HepG2 (cell line): Measurements from ENCODE around the gene ARPIN. TPM values are rescaled to one million over a fixed set of nuclear protein-coding genes. Genes with fewer than 3 reads are reported as not detected.

Experiments used
- CEBPG ChIP-seq: IDR thresholded peaks from 2 replicates; pipeline ENCODE4 v1.6.1; 2016
- CSRNP2 ChIP-seq: sonication (generic); formaldehyde crosslinking; conservative IDR thresholded peaks from 2 replicates; pipeline ENCODE4 v1.8.0; 2022; ENCODE audit warnings: low read depth, missing genetic modification reagents
- HES4 ChIP-seq: sonication (generic); formaldehyde crosslinking; IDR thresholded peaks from 2 replicates; pipeline ENCODE4 v1.9.0; 2021; ENCODE audit warnings: mild to moderate bottlenecking, missing genetic modification reagents, borderline replicate concordance
- HNRNPH1 ChIP-seq: fragments of 200-400 bp; formaldehyde crosslinking; optimal IDR thresholded peaks from 2 replicates; pipeline ENCODE3; 2017; ENCODE audit warnings: mild to moderate bottlenecking, low read depth, low read length
- KLF11 ChIP-seq: IDR thresholded peaks from 2 replicates; pipeline ENCODE4 v1.6.1; 2016; ENCODE audit warnings: missing compliant biosample characterization
- KLF12 ChIP-seq: sonication (generic); formaldehyde crosslinking; IDR thresholded peaks from 2 replicates; pipeline ENCODE4 v1.4.0; 2020; ENCODE audit warnings: missing genetic modification reagents, borderline replicate concordance
- PTBP1 ChIP-seq: fragments of 200-400 bp; formaldehyde crosslinking; IDR thresholded peaks from 2 replicates; pipeline ENCODE4 v1.6.1; 2018; ENCODE audit warnings: low read length, low read depth; ENCODE audit not compliant: poor library complexity, severe bottlenecking
- SRF ChIP-seq: IDR thresholded peaks from 2 replicates; pipeline ENCODE4 v1.6.1; 2011; ENCODE audit warnings: mild to moderate bottlenecking, low read depth, low read length, moderate library complexity
- TFDP1 ChIP-seq: IDR thresholded peaks from 2 replicates; pipeline ENCODE4 v1.6.1; 2016; ENCODE audit warnings: missing compliant biosample characterization, missing genetic modification reagents, borderline replicate concordance
- ZFP36 ChIP-seq: fragments of 150-350 bp; IDR thresholded peaks from 2 replicates; pipeline ENCODE4 v1.6.1; 2018; ENCODE audit warnings: borderline replicate concordance, low read length, low read depth; ENCODE audit not compliant: partially characterized antibody
- ZFP82 ChIP-seq: sonication (generic); formaldehyde crosslinking; IDR thresholded peaks from 2 replicates; pipeline ENCODE4 v1.5.1; 2020; ENCODE audit warnings: mild to moderate bottlenecking, missing genetic modification reagents, borderline replicate concordance
- ZKSCAN5 ChIP-seq: sonication (generic); formaldehyde crosslinking; IDR thresholded peaks from 2 replicates; pipeline ENCODE4 v1.5.1; 2020; ENCODE audit warnings: mild to moderate bottlenecking, missing genetic modification reagents
- ZNF232 ChIP-seq: sonication (generic); formaldehyde crosslinking; IDR thresholded peaks from 2 replicates; pipeline ENCODE4 v1.4.0; 2020; ENCODE audit warnings: missing genetic modification reagents, borderline replicate concordance
- ZNF260 ChIP-seq: sonication (generic); formaldehyde crosslinking; IDR thresholded peaks from 2 replicates; pipeline ENCODE4 v1.4.0; 2020; ENCODE audit warnings: missing genetic modification reagents, low read depth, mild to moderate bottlenecking, borderline replicate concordance
- ZNF30 ChIP-seq: sonication (generic); formaldehyde crosslinking; IDR thresholded peaks from 2 replicates; pipeline ENCODE4 v1.5.0; 2020; ENCODE audit warnings: mild to moderate bottlenecking, missing genetic modification reagents
- ZNF331 ChIP-seq: sonication (generic); formaldehyde crosslinking; IDR thresholded peaks from 2 replicates; pipeline ENCODE4 v1.4.0; 2020; ENCODE audit warnings: missing genetic modification reagents
- ZNF33A ChIP-seq: sonication (generic); formaldehyde crosslinking; IDR thresholded peaks from 2 replicates; pipeline ENCODE4 v1.5.1; 2020; ENCODE audit warnings: missing genetic modification reagents, mild to moderate bottlenecking, moderate library complexity, borderline replicate concordance
- ZNF414 ChIP-seq: sonication (generic); formaldehyde crosslinking; IDR thresholded peaks from 2 replicates; pipeline ENCODE4 v1.5.0; 2020; ENCODE audit warnings: missing genetic modification reagents
- ZNF878 ChIP-seq: sonication (generic); formaldehyde crosslinking; IDR thresholded peaks from 2 replicates; pipeline ENCODE4 v1.8.1; 2023; ENCODE audit warnings: mild to moderate bottlenecking, missing genetic modification reagents, moderate library complexity
- ZNF883 ChIP-seq: sonication (generic); formaldehyde crosslinking; IDR thresholded peaks from 2 replicates; pipeline ENCODE4 v1.5.1; 2020; ENCODE audit warnings: mild to moderate bottlenecking, missing genetic modification reagents; ENCODE audit errors: not compliant biosample characterization
- ZSCAN21 ChIP-seq: sonication (generic); formaldehyde crosslinking; IDR thresholded peaks from 2 replicates; pipeline ENCODE4 v1.8.0; 2022; ENCODE audit warnings: mild to moderate bottlenecking, missing genetic modification reagents, moderate library complexity, borderline replicate concordance
- polyA plus RNA-seq, 8 experiments: library from polyadenylated mRNA; depleted of rRNA in 3 of 8; stranded (reverse) in 7 of 8; unstranded in 1 of 8; fragments of >200 nt; fragmentation: Illumina TruSeq in 4 of 8; extraction: Trizol in 4 of 8; gene quantifications; 2 replicates each; pipeline versions ENCODE4 v1.2.1 to v1.2.3, GENCODE V29; 2011 to 2016; ENCODE audit warnings: low read depth in 4 of 8, missing spikeins in 1 of 8, mixed read lengths in 1 of 8; ENCODE audit not compliant: insufficient read depth in 1 of 8
- total RNA-seq, 5 experiments: library from RNA; depleted of rRNA; stranded (reverse); fragments of >200 nt; fragmentation: Illumina TruSeq; extraction: Trizol; gene quantifications; 2 replicates each; pipeline ENCODE4 v1.2.3, GENCODE V29; 2016; ENCODE audit warnings: low read depth in 1 of 5
- TF ChIP-seq, protein P1 (sequence below): sonication (generic); formaldehyde crosslinking; IDR thresholded peaks from 2 replicates; pipeline ENCODE4 v1.8.1; 2023; ENCODE audit warnings: missing genetic modification reagents, mild to moderate bottlenecking, borderline replicate concordance

The ARPIN gene
- total and polyA plus RNA-seq, 2 of the 13 experiments (the other 11 are each of a cell fraction or from before 2014, with no cell fraction given) = 2.8 to 5.0 TPM

- TF ChIP-seq ZNF414 (CRISPR knock-in tag) (peak; percentile 93), ZNF883 (peak; percentile 89), ZFP36 (peak; percentile 5), ZNF331 (peak; percentile 98), TFDP1 (CRISPR knock-in tag) (peak; percentile 83), ZSCAN21 (CRISPR knock-in tag) (peak; percentile 93), ZNF232 (peak; percentile 88; the same call in 1 of the 2 replicates), SRF (peak; percentile 77; the same call in 1 of the 2 replicates), ZNF260 (CRISPR knock-in tag) (peak; percentile 82; the same call in 1 of the 2 replicates), CSRNP2 (CRISPR knock-in tag) (no peak), ZNF33A (CRISPR knock-in tag) (no peak), HNRNPH1 (no peak), ZNF30 (peak; percentile 64; the same call in 1 of the 2 replicates), KLF11 (CRISPR knock-in tag) (peak; percentile 98), PTBP1 (no peak), ZNF878 (CRISPR knock-in tag) (peak; percentile 74), HES4 (CRISPR knock-in tag) (peak; percentile 53; the same call in 1 of the 2 replicates), ZFP82 (CRISPR knock-in tag) (no peak), KLF12 (peak; percentile 91), CEBPG (peak; percentile 39), ZKSCAN5 (CRISPR knock-in tag) (peak; percentile 57; the same call in 1 of the 2 replicates)
- TF ChIP-seq, protein P1, sequence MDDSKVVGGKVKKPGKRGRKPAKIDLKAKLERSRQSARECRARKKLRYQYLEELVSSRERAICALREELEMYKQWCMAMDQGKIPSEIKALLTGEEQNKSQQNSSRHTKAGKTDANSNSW = no peak; the same call in 1 of the 2 replicates
These were observed 18.9 kb downstream of the ARPIN start, which contains the start of gene AP3S2 (continued) for GRCh38 chr15:89893696-89894447.
